MCF 10A (cell line): ENCODE results near the gene RSPO4. TPM values are rescaled to one million over a fixed set of nuclear protein-coding genes. Genes with fewer than 3 reads are reported as not detected.
"Not testable (repeated sequence)": the region's sequence is repeated elsewhere in the genome, so short reads cannot be mapped to it uniquely, and the experiment has no call there.

Source experiments
- BruUV-seq: library from RNA; stranded (reverse); fragments of 400-500 nt; replicated peaks from 2 replicates; lab custom pipeline; 2021; lab: Mats Ljungman, UMichigan
- CTCF ChIA-PET: fragments of 300-600 bp; sonication (Branson Sonifier 250); formaldehyde crosslinking; extraction: SDS; loops from one replicate; lab custom pipeline; 2021; ENCODE audit warnings: antibody characterized with exemption, inconsistent platforms; lab: Yijun Ruan, JAX
- POLR2A ChIA-PET: fragments of 300-600, 350-650 bp; sonication (Branson Sonifier 250); formaldehyde crosslinking; extraction: SDS; loops from one replicate; lab custom pipeline; 2020; ENCODE audit warnings: antibody characterized with exemption, inconsistent platforms; lab: Yijun Ruan, JAX
- DNase-seq: peaks from one replicate; pipeline ENCODE4 v3.0.0-alpha.2; 2018; ENCODE audit not compliant: unreplicated experiment
- H3K27ac Mint-ChIP-seq: one replicate; pipeline ENCODE4 v1.8.0; 2022; ENCODE audit warnings: mild to moderate bottlenecking, low read depth, mixed read lengths; ENCODE audit not compliant: unreplicated experiment
- H3K27me3 Mint-ChIP-seq: one replicate; pipeline ENCODE4 v1.8.0; 2022; ENCODE audit warnings: mixed read lengths; ENCODE audit not compliant: insufficient read depth, unreplicated experiment
- H3K36me3 Mint-ChIP-seq: one replicate; pipeline ENCODE4 v1.8.0; 2022; ENCODE audit warnings: mild to moderate bottlenecking, moderate library complexity, mixed read lengths; ENCODE audit not compliant: insufficient read depth, unreplicated experiment
- H3K4me1 Mint-ChIP-seq: one replicate; pipeline ENCODE4 v1.8.0; 2022; ENCODE audit warnings: mixed read lengths; ENCODE audit not compliant: insufficient read depth, unreplicated experiment
- H3K4me3 Mint-ChIP-seq: one replicate; pipeline ENCODE4 v1.8.0; 2022; ENCODE audit warnings: mild to moderate bottlenecking, moderate library complexity, mixed read lengths; ENCODE audit not compliant: unreplicated experiment
- H3K9me3 Mint-ChIP-seq: one replicate; pipeline ENCODE4 v1.8.0; 2022; ENCODE audit warnings: mixed read lengths; ENCODE audit not compliant: unreplicated experiment
- intact Hi-C: fragments of 100-400 bp; cut with micrococcal nuclease; formaldehyde crosslinking; loops from 2 replicates; pipeline ENCODE4 v1.14.1; 2022
- total RNA-seq: library from RNA; stranded (reverse); gene quantifications from 2 replicates; pipeline ENCODE4 v1.2.3, GENCODE V29; 2022
- TF ChIP-seq, protein P1 (sequence below): fragments of 200-600 bp; IDR thresholded peaks from one replicate; pipeline ENCODE4 v1.8.0; 2022; ENCODE audit warnings: antibody characterized with exemption, mild to moderate bottlenecking; ENCODE audit not compliant: unreplicated experiment

RSPO4 gene
- total RNA-seq, 1 experiment from 2014 or later, result not detected

- Mint-ChIP-seq H3K4me1 (no peaks in the 10 kb centered on the region), H3K27ac (no peak overlapping the region), H3K27me3 (peaks cover 51% of the 10 kb centered on the region), H3K36me3 (no peaks in the 10 kb centered on the region), H3K9me3 (no peaks in the 10 kb centered on the region), H3K4me3 (no peak overlapping the region)
- no TSS peak for BruUV-seq
- no peak for DNase-seq
- ChIA-PET POLR2A (interaction anchor here (0.6 to 1.0 kb wide), 3 partner anchors 11 to 703 kb away, joined by 3 to 4 read pairs (median 3); no protein-coding TSS in a partner anchor), CTCF (interaction anchor here (0.6 kb wide), 1 partner anchor 1599 kb away, joined by 3 read pairs; no protein-coding TSS in a partner anchor)
- intact Hi-C loops, result no loop called here
- TF ChIP-seq, protein P1, sequence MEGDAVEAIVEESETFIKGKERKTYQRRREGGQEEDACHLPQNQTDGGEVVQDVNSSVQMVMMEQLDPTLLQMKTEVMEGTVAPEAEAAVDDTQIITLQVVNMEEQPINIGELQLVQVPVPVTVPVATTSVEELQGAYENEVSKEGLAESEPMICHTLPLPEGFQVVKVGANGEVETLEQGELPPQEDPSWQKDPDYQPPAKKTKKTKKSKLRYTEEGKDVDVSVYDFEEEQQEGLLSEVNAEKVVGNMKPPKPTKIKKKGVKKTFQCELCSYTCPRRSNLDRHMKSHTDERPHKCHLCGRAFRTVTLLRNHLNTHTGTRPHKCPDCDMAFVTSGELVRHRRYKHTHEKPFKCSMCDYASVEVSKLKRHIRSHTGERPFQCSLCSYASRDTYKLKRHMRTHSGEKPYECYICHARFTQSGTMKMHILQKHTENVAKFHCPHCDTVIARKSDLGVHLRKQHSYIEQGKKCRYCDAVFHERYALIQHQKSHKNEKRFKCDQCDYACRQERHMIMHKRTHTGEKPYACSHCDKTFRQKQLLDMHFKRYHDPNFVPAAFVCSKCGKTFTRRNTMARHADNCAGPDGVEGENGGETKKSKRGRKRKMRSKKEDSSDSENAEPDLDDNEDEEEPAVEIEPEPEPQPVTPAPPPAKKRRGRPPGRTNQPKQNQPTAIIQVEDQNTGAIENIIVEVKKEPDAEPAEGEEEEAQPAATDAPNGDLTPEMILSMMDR, result no peak
Observed at GRCh38 chr20:1033751-1034414, 31.8 kb upstream of the RSPO4 start.

DNA sequence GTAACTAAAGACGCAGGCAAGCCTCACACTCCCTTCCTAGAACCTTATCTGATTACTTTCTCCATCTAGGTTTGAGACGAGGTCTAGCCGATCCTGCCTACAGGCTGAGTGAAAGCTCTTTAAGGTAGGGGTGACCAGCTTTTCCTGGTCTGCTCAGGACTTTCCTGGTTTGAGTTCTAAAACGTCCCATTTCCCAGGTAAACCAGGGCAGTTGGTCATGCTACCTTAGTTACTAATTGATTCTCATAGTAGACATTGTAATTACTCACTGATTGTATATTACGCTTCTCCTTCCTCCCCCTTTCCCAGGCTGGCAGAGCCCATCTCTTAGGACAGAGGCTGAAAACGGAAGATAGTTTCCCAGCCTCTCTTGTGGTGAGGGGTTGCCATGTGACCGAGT, 27.9 kb upstream of the RSPO4 start:
- TF ChIP-seq, protein P1, result no peak
- Mint-ChIP-seq H3K4me1 (no peaks in the 10 kb centered on the region), H3K27me3 (peaks cover 53% of the 10 kb centered on the region), H3K4me3 (no peak overlapping the region), H3K36me3 (no peaks in the 10 kb centered on the region), H3K9me3 (no peaks in the 10 kb centered on the region), H3K27ac (no peak overlapping the region)
- CTCF ChIA-PET, result interaction anchor here (0.7 kb wide), 1 partner anchor 293 kb away, joined by 3 read pairs; no protein-coding TSS in a partner anchor
- POLR2A ChIA-PET, result no interaction called here
- BruUV-seq, result no TSS peak
- intact Hi-C loops, result no loop called here
- DNase-seq, result no peak

DNA sequence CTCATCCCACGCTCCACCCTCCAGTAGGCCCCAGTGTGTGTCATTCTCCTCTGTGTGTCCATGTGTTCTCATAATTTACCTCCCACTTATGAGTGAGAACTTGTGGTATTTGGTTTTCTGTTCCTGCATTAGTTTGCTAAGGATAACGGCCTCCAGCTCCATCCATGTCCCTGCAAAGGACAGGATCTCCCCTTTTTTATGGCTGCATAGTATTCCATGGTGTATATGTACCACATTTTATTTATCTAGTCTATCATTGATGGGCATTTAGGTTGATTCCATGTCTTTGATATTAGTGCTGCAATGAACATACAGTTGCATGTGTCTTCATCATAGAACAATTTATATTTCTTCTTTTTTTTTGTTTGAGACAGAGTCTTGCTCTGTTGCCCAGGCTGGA, 24.1 kb upstream of the RSPO4 start:
- POLR2A ChIA-PET, H3K36me3 Mint-ChIP-seq, H3K4me3 Mint-ChIP-seq, BruUV-seq, H3K4me1 Mint-ChIP-seq, intact Hi-C loops, DNase-seq, H3K27ac Mint-ChIP-seq, CTCF ChIA-PET, H3K9me3 Mint-ChIP-seq: not testable (repeated sequence)
- peaks cover 72% of the 10 kb centered on the region for H3K27me3 Mint-ChIP-seq

DNA sequence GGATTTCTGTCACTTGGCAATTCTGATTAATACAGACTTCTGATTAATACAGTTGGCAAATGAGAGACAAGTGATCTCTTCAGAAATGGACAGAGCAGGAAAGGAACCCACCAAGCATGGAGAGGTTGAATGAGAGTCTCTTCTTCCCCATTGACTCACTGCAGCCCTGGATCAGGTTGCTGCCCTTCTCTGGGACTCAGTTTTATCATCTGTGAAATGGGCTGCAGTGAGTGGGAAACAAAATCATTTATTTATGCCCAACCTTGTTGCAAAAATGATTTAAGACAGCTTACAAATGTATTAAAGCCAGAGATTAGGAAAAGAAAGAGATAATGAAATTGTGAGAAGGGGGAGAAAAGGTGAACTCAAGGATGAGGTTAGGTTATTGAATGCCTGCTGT, 20.8 kb upstream of the RSPO4 start:
- Mint-ChIP-seq H3K4me1 (no peaks in the 10 kb centered on the region), H3K27me3 (peaks cover 69% of the 10 kb centered on the region), H3K27ac (no peak overlapping the region), H3K4me3 (no peak overlapping the region), H3K36me3 (no peaks in the 10 kb centered on the region), H3K9me3 (no peaks in the 10 kb centered on the region)
- ChIA-PET POLR2A (interaction anchor here (1.4 kb wide), 1 partner anchor 10 kb away, joined by 4 read pairs; no protein-coding TSS in a partner anchor), CTCF (no interaction called here)
- TF ChIP-seq, protein P1, result no peak
- intact Hi-C loops, result no loop called here
- no TSS peak for BruUV-seq
- no peak for DNase-seq
